Omental fat pad (tissue), 4 donors: ENCODE measurements around the gene JAKMIP3. TPM values are rescaled to one million over a fixed set of nuclear protein-coding genes. Genes with fewer than 3 reads are reported as not detected.

ENCODE experiments used
- ATAC-seq: fragments of 150-250 bp; one replicate; pipeline ENCODE4 v1.9.1; 2016; ENCODE audit warnings: mild to moderate bottlenecking, moderate library complexity; ENCODE audit not compliant: low FRiP score
- DNase-seq: peaks from one replicate; pipeline ENCODE4 v3.0.0-alpha.2; 2019; ENCODE audit warnings: low spot score
- total RNA-seq, 4 donors: library from RNA; depleted of rRNA; stranded (reverse); fragments of >200 nt; gene quantifications; one replicate each; pipeline ENCODE4 v1.1.0, GENCODE V29; 2016
- TF ChIP-seq, protein P1 (sequence below), 3 donors: fragments of 450-650 bp; IDR thresholded peaks; one replicate each; pipeline ENCODE4 v1.5.1; 2016 to 2017; ENCODE audit warnings: antibody characterized with exemption in 3 of 3, mild to moderate bottlenecking in 3 of 3, moderate library complexity in 2 of 3

JAKMIP3 gene
- total RNA-seq, 4 donors from 2014 or later: 0.13 to 0.79 (median 0.37) TPM

DNA sequence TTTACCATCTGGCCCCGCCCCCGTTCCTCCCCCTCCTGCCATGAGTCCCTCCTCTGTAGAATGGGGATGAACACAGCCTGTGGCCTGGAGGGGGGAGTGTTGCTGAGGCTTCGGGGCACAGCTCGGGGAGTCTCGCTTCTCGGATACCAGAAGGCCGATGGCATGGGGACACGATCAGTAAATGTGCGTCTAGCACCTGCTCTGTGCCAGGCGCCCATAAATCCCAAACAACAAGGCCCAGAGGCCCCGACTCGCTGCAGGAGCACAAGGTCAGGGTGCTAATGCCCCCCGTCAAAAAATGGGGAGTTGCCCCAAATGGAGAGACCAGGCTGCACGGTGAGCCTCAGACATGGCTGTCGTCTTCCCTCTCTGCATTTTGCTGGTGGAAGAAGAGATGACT is 40.7 kb downstream of the JAKMIP3 start:
- ATAC-seq (no peak), DNase-seq (no peak)
- TF ChIP-seq, protein P1, sequence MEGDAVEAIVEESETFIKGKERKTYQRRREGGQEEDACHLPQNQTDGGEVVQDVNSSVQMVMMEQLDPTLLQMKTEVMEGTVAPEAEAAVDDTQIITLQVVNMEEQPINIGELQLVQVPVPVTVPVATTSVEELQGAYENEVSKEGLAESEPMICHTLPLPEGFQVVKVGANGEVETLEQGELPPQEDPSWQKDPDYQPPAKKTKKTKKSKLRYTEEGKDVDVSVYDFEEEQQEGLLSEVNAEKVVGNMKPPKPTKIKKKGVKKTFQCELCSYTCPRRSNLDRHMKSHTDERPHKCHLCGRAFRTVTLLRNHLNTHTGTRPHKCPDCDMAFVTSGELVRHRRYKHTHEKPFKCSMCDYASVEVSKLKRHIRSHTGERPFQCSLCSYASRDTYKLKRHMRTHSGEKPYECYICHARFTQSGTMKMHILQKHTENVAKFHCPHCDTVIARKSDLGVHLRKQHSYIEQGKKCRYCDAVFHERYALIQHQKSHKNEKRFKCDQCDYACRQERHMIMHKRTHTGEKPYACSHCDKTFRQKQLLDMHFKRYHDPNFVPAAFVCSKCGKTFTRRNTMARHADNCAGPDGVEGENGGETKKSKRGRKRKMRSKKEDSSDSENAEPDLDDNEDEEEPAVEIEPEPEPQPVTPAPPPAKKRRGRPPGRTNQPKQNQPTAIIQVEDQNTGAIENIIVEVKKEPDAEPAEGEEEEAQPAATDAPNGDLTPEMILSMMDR (IDR thresholded peaks at IDR 0.05): no peak

DNA sequence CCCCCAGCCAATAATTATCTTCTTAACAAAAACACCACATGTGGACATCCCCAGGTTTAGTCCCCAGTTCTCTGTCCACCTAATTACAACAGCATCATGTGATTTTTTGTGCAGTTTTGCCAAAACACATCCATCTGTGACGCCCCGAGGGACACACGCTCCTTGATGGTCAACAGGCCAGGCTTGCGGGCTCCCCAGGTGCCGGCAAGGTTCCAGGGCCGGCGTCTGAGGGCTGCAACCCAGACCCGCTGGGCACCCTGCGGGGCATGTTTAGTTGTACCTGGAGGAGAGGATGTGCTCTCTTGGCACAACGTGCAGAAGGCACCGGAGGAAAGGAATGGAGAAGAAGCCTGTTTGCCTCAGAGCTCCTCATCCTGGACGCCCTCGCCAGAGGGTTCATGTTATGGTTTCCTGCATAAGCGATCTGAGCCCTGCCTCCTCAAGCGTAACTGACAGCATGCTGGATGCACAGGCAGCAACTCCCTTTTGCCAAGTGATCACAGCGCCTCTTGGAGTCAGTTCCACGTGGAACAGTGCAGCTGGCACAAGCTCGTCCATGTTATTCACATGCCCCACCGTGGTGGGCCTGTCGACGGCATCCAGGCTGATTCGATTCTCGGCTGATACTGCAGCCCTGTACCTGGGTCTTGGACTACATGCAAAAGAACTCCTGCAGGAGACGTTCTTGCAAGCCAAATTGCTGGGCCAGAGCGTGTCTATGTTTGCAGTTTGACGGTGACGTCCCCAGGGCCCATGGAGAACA is 41.6 kb downstream of the JAKMIP3 start:
- ATAC-seq (no peak), DNase-seq (no peak)

DNA sequence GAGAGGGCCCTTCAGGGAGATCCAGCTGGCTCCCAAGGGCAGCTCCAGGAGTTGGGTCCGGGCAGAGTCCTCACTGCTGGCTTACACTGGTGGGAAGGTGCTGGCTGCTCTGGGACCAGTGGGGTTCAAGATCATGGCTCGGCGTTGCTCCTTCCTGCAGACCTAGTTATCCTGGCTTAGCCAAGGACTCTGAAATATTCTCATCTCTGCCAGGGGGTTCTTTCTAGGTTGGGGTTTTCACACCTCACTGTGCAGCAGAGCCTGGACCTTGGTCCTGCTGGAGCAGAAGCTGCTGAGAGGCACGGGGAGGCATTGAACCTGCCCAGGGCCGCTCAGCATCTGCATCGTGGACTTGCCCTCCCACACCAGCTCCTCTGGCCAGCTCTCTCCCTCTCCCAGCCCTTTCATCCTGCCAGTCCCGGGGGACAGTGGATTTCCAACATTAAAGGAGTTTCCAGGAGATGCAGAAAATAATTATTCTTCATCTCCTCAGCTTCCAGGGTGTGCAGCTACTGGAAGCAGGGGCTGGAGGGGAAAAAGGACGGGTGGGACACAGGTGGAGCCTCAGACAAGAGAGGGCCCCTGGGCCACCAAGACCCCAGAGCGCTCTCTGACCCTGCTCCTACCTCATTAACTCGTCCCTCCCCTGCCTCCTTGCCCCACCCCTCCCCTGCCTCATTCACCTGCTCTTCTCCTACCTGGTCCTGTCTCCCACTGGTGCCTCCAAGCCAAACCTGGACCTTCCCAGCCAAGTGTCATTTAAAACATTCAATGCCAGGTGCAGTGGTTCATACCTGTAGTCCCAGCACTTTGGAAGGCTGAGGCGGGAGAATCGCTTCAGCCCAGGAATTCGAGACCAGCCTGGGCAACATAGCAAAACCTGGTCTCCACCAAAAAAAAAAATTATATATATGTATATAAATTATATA is 42.5 kb downstream of the JAKMIP3 start:
- ATAC-seq (no peak), DNase-seq (no peak)
- TF ChIP-seq, protein P1 (IDR thresholded peaks at IDR 0.05): no peak

More for the DNA sequence above, 41.6 kb downstream of the JAKMIP3 start:
- TF ChIP-seq, protein P1 (IDR thresholded peaks at IDR 0.05): no peak

DNA sequence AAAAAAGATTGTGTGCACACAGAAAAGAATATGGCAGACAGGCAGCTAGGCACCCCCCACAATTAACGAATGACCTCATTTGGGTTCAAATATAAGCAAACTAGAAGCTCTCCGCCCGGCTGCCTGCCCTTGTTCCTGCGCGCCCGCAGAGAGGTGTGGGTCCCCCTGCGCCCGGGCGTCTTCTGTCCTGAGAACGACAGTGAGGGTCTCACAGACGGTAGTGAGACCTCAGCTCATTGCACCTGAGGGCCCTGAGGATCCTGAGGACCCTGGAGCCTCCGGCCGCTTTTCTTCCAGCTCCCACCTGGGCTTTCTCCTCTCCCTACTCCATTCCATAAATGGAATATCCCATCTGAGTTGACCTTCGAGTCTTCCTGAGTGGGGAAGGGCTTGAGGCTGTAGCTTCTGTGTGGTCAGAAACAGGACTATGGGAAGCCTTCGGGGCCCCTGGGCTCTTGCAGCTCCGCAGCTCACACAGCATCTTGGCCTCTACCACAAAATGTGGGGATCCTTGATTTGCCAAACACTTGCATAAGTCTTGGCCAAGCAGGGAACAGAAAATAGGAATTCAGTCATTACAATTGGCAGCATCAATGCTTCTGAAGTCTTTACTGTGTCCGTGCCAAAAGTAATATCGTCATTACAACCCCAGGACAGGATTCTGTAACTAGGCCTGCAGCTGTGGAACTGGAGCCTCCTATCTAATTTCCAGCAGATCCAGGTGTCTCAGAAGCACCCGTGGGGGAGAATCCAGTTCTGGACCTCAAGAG is 43.8 kb downstream of the JAKMIP3 start:
- TF ChIP-seq, protein P1 (IDR thresholded peaks at IDR 0.05): no peak
- ATAC-seq (no peak), DNase-seq (no peak)

DNA sequence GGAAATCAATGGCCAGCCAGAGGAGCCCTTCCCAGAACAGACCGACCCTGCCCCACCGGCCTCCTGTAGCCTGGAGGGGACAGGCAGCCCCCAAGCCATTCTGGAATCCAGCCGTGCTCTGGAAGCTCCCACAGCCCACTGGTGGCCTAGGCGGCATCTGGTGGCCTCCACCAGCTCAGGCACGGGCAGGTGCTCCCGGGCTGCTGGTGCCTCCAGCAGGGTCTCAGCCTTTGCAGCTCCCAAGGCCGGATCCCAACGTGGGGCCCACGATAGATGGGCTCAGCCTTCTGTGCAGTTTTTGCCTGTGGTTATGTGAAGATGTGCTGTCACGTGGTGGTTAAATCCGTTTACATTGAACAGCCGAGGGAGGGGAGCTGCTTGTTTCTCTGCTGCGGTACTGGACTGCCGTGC is 44.4 kb downstream of the JAKMIP3 start:
- ATAC-seq (no peak), DNase-seq (no peak)
- TF ChIP-seq, protein P1 (IDR thresholded peaks at IDR 0.05): no peak

DNA sequence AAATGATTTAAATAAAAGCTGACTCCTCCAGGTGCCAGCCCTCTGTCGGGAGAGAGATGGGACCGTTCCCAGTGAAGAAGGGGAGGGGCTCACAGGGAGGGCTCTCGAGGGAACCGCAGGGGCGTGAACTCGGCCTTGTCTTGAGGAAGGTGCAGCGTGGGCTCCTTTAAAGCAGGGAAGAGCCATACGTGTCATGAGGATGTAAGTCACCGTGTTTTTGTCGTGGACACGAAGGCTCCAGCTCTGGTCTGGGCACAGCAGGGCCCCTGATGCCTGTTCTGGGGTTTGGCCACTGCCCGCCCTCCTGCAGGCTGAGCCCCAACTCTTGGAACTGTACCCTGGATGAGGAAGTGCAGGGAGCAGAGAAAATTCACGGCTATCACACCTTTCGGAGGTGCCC is 45.0 kb downstream of the JAKMIP3 start:
- no peak for ATAC-seq
- no peak for DNase-seq
- TF ChIP-seq, protein P1 (IDR thresholded peaks at IDR 0.05): no peak
